CD14-positive monocyte (primary cell): ENCODE results near the gene CDKAL1. TPM values are rescaled to one million over a fixed set of nuclear protein-coding genes. Genes with fewer than 3 reads are reported as not detected.

Experiments used
- DNase-seq, 3 donors: peaks; one replicate each; pipeline ENCODE4 v3.0.0-alpha.2; 2011 to 2022
- H2AFZ ChIP-seq: 2 replicates; pipeline ENCODE4 v1.6.0; 2012; ENCODE audit warnings: mild to moderate bottlenecking, low read depth, low read length, inconsistent platforms; ENCODE audit not compliant: insufficient read depth, poor library complexity, severe bottlenecking
- H3K27ac ChIP-seq, 2 donors: 1 replicate in 1 of 2; 2 replicates in 1 of 2; pipeline ENCODE4 v1.5.1; 2012 to 2013; ENCODE audit warnings: low read length in 2 of 2, control low read depth in 1 of 2, inconsistent platforms in 1 of 2, low read depth in 1 of 2, mild to moderate bottlenecking in 1 of 2
- H3K27me3 ChIP-seq, 2 donors: one replicate each; pipeline versions ENCODE4 v1.6.0 to v1.6.1; 2011 to 2013; ENCODE audit warnings: low read length in 2 of 2; ENCODE audit not compliant: control insufficient read depth in 2 of 2, insufficient read depth in 2 of 2
- H3K36me3 ChIP-seq, 2 donors: replicated peaks in 1 of 2; 1 replicate in 1 of 2; 2 replicates in 1 of 2; pipeline versions ENCODE4 v1.5.1 to v1.6.1; 2012 to 2013; ENCODE audit warnings: low read length in 2 of 2, control low read depth in 1 of 2, inconsistent platforms in 1 of 2, mild to moderate bottlenecking in 1 of 2; ENCODE audit not compliant: insufficient read depth in 2 of 2, control insufficient read depth in 1 of 2
- H3K4me1 ChIP-seq, 2 donors: 1 replicate in 1 of 2; 2 replicates in 1 of 2; pipeline versions ENCODE4 v1.5.1 to v1.6.1; 2012 to 2013; ENCODE audit warnings: low read length in 2 of 2, control low read depth in 1 of 2, inconsistent platforms in 1 of 2, mild to moderate bottlenecking in 1 of 2, moderate library complexity in 1 of 2; ENCODE audit not compliant: insufficient read depth in 2 of 2, control insufficient read depth in 1 of 2
- H3K4me2 ChIP-seq: replicated peaks from 2 replicates; pipeline ENCODE3; 2012; ENCODE audit warnings: low read length, moderate library complexity, mild to moderate bottlenecking; ENCODE audit not compliant: poor library complexity, severe bottlenecking; ENCODE audit errors: extremely low read depth
- H3K4me3 ChIP-seq, 3 experiments: fragments of 200-600 bp in 1 of 3; sonication (generic) in 1 of 3; replicated peaks in 1 of 3; 1 replicate in 2 of 3; 2 replicates in 1 of 3; pipeline ENCODE4 v1.5.1; 2011 to 2013; ENCODE audit warnings: low read length in 3 of 3, mild to moderate bottlenecking in 3 of 3, control low read depth in 2 of 3, low read depth in 2 of 3, inconsistent platforms in 1 of 3, moderate library complexity in 1 of 3
- H3K79me2 ChIP-seq: 2 replicates; pipeline ENCODE4 v1.6.0; 2012; ENCODE audit warnings: mild to moderate bottlenecking, control low read depth, inconsistent platforms, low read length, moderate library complexity; ENCODE audit not compliant: insufficient read depth
- H3K9ac ChIP-seq: 2 replicates; pipeline ENCODE4 v1.6.0; 2017; ENCODE audit warnings: low read length, mild to moderate bottlenecking; ENCODE audit not compliant: insufficient read depth, poor library complexity, severe bottlenecking
- H3K9me3 ChIP-seq, 2 donors: replicated peaks in 1 of 2; 1 replicate in 1 of 2; 2 replicates in 1 of 2; pipeline versions ENCODE4 v1.5.1 to v1.6.1; 2012 to 2013; ENCODE audit warnings: low read length in 2 of 2, control low read depth in 1 of 2; ENCODE audit not compliant: control insufficient read depth in 1 of 2, insufficient read depth in 1 of 2
- H4K20me1 ChIP-seq: 2 replicates; pipeline ENCODE4 v1.6.0; 2012; ENCODE audit warnings: mild to moderate bottlenecking, low read length, control low read depth, moderate library complexity; ENCODE audit not compliant: insufficient read depth
- H3K27ac Mint-ChIP-seq, 7 donors: one replicate each; pipeline ENCODE4 v1.8.0; 2020; ENCODE audit warnings: mild to moderate bottlenecking in 7 of 7, mixed read lengths in 7 of 7, moderate library complexity in 6 of 7, inconsistent platforms in 2 of 7
- H3K27me3 Mint-ChIP-seq, 3 donors: one replicate each; pipeline ENCODE4 v1.8.0; 2021 to 2022; ENCODE audit warnings: low read depth in 3 of 3, mild to moderate bottlenecking in 3 of 3, mixed read lengths in 3 of 3, moderate library complexity in 3 of 3, inconsistent platforms in 1 of 3
- H3K36me3 Mint-ChIP-seq, 2 donors: one replicate each; pipeline ENCODE4 v1.8.0; 2020; ENCODE audit warnings: mixed read lengths in 2 of 2, inconsistent platforms in 1 of 2, mild to moderate bottlenecking in 1 of 2
- H3K4me1 Mint-ChIP-seq: one replicate; pipeline ENCODE4 v1.8.0; 2020; ENCODE audit warnings: mild to moderate bottlenecking, mixed read lengths
- H3K4me3 Mint-ChIP-seq, 2 donors: one replicate each; pipeline ENCODE4 v1.8.0; 2020; ENCODE audit warnings: mild to moderate bottlenecking in 2 of 2, mixed read lengths in 2 of 2, moderate library complexity in 1 of 2
- H3K9me3 Mint-ChIP-seq, 7 donors: one replicate each; pipeline ENCODE4 v1.8.0; 2020 to 2022; ENCODE audit warnings: mixed read lengths in 7 of 7, mild to moderate bottlenecking in 6 of 7, moderate library complexity in 6 of 7, inconsistent platforms in 2 of 7
- CTCF ChIP-seq: fragments of 200-600 bp; IDR thresholded peaks from one replicate; pipeline ENCODE4 v1.8.0; 2022; ENCODE audit warnings: antibody characterized with exemption, mild to moderate bottlenecking
- WGBS: methylation state at CpG from one replicate; pipeline ENCODE4 v1.1.5; 2013; ENCODE audit warnings: missing lambda C conversion rate; ENCODE audit not compliant: insufficient coverage; 5-methylcytosine and 5-hydroxymethylcytosine counted together
- intact Hi-C, 2 donors: fragments of 100-400 bp; cut with micrococcal nuclease; formaldehyde crosslinking; loops; one replicate each; pipeline versions ENCODE4 v1.15.0 to v1.15.1; 2023
- polyA plus RNA-seq, 3 donors: library from polyadenylated mRNA; depleted of rRNA in 1 of 3; unstranded in 2 of 3; stranded (reverse) in 1 of 3; fragments of 300-500 nt in 2 of 3; fragments of >200 nt in 1 of 3; fragmentation: Illumina TruSeq in 2 of 3; gene quantifications; 1 replicate in 2 of 3; 2 replicates in 1 of 3; pipeline ENCODE4 v1.2.3, GENCODE V29; 2012 to 2021

Gene CDKAL1
- polyA plus RNA-seq, 3 donors: 3.2 to 12.4 (median 8.3) TPM

GRCh38 chr6:20564269-20564668 is 30.0 kb downstream of the CDKAL1 start:
- H3K4me3 ChIP-seq: no peak overlapping the region
- H3K4me2 ChIP-seq: no peak overlapping the region
- H3K9me3 ChIP-seq: no peaks in the 10 kb centered on the region
- Mint-ChIP-seq H3K36me3 (peaks cover 5 to 16% of the 10 kb centered on the region in 2 donors), H3K27ac (no peak overlapping the region), H3K4me3 (no peak overlapping the region), H3K27me3 (no peaks in the 10 kb centered on the region), H3K4me1 (no peaks in the 10 kb centered on the region), H3K9me3 (peaks cover 0 to 4% (median 0%) of the 10 kb centered on the region in 7 donors)
- no peaks in the 10 kb centered on the region for H4K20me1 ChIP-seq
- TF ChIP-seq CTCF: peak; percentile 83
- no peak overlapping the region for H2AFZ ChIP-seq
- H3K36me3 ChIP-seq: no peaks in the 10 kb centered on the region
- H3K79me2 ChIP-seq: no peaks in the 10 kb centered on the region
- no peak overlapping the region for H3K27ac ChIP-seq
- peak in 1 of 3 donors; percentile 34 for DNase-seq
- intact Hi-C loops: no loop called here
- no peaks in the 10 kb centered on the region for H3K27me3 ChIP-seq
- H3K9ac ChIP-seq: no peak overlapping the region
- H3K4me1 ChIP-seq: no peaks in the 10 kb centered on the region

- no peaks in the 10 kb centered on the region for H3K4me1 Mint-ChIP-seq
- Histone ChIP-seq H3K4me1 (no peaks in the 10 kb centered on the region), H2AFZ (no peak overlapping the region), H3K79me2 (no peaks in the 10 kb centered on the region), H3K9ac (no peak overlapping the region), H3K27me3 (no peaks in the 10 kb centered on the region), H3K36me3 (no peaks in the 10 kb centered on the region), H4K20me1 (no peaks in the 10 kb centered on the region), H3K4me2 (no peak overlapping the region), H3K27ac (no peak overlapping the region), H3K4me3 (no peak overlapping the region), H3K9me3 (no peaks in the 10 kb centered on the region)
- H3K27ac Mint-ChIP-seq: no peak overlapping the region
- peaks cover 5 to 16% of the 10 kb centered on the region in 2 donors for H3K36me3 Mint-ChIP-seq
- DNase-seq: no peak
- intact Hi-C loops: loop anchor here in 1 of 2 donors (5.0 kb wide), 1 partner anchor 1023 kb away; no protein-coding TSS in a partner anchor
- H3K27me3 Mint-ChIP-seq: no peaks in the 10 kb centered on the region
- peaks cover 0 to 4% (median 0%) of the 10 kb centered on the region in 7 donors for H3K9me3 Mint-ChIP-seq
- no peak for TF ChIP-seq CTCF
- no CpG with 5 or more reads among the region's 2 CpGs for WGBS
- no peak overlapping the region for H3K4me3 Mint-ChIP-seq
Observed at GRCh38 chr6:20564777-20565176, 30.5 kb downstream of the CDKAL1 start.
